ENCODE results near the gene ASIC2.

DNA sequence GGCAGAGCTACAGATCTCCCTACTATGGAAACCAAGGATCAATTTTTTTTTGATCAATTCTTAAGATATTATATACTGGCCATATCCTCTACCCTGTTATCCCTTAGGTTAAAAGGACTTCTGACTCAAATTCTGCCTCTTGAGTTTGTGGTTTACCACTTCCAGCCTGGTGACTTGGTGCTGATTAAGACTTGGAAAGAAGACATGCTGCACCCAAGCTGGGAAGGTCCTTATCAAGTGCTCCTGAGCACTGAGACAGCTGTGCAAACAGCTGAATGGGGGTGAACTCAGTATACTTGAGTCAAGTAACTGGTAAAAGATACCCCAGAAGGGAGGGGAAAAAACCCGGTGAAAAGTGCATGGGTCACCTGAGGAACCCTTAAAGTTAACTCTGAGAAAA lies 321.9 kb downstream of the ASIC2 start:
- no peak for TF ChIP-seq CTCF (IDR thresholded peaks at IDR 0.05; ENCODE audit: low read depth, low read length, poor library complexity, severe bottlenecking)
- no peak for TF ChIP-seq EZH2phosphoT487 (IDR thresholded peaks at IDR 0.05; ENCODE audit: borderline replicate concordance, low read length)
